Right hindlimb (tissue), 1 donor: ENCODE data around the gene NSG2.
"Not testable (repeated sequence)": the region's sequence is repeated elsewhere in the genome, so short reads cannot be mapped to it uniquely, and the experiment has no call there.

Experiments
- DNase-seq: peaks from one replicate; pipeline ENCODE4 v3.0.0-alpha.2; 2018

NSG2 gene

GRCh38 chr5:174045470-174046025, at the start of gene NSG2:
TSS of gene NSG2 (plus strand) at chr5:174045706. CDS start at chr5:174046756, 1,050 bp downstream.
- peak; percentile 93 for DNase-seq

GRCh38 chr5:173997331-173997730, 48.2 kb upstream of the NSG2 start:
- no peak for DNase-seq

- DNase-seq: no peak
Measured at GRCh38 chr5:173998531-173998930, 47.0 kb upstream of the NSG2 start.

- DNase-seq: no peak
Measured at GRCh38 chr5:174000076-174000475, 45.4 kb upstream of the NSG2 start.

GRCh38 chr5:174003795-174004194, 41.7 kb upstream of the NSG2 start:
- DNase-seq: no peak

- no peak for DNase-seq
Measured at GRCh38 chr5:174008922-174009321, 36.6 kb upstream of the NSG2 start.

GRCh38 chr5:174010365-174010764, 35.1 kb upstream of the NSG2 start:
- DNase-seq: no peak

- no peak for DNase-seq
Measured at GRCh38 chr5:174011441-174011840, 34.1 kb upstream of the NSG2 start.

- not testable (repeated sequence) for DNase-seq
Measured at GRCh38 chr5:174020069-174020927, 25.2 kb upstream of the NSG2 start.

- no peak for DNase-seq
Measured at GRCh38 chr5:174020928-174021304, 24.6 kb upstream of the NSG2 start.

GRCh38 chr5:174022384-174023095, 23.0 kb upstream of the NSG2 start:
- DNase-seq: no peak

- DNase-seq: no peak
Measured at GRCh38 chr5:174030286-174030685, 15.2 kb upstream of the NSG2 start.

- DNase-seq: no peak
Measured at GRCh38 chr5:174044466-174045254, 846 bp upstream of the NSG2 start.

GRCh38 chr5:174046558-174046957, 1.1 kb downstream of the NSG2 start:
- DNase-seq: no peak

GRCh38 chr5:174047472-174048099, 2.1 kb downstream of the NSG2 start:
- DNase-seq: no peak

- DNase-seq: no peak
Measured at GRCh38 chr5:174052636-174053035, 7.1 kb downstream of the NSG2 start.

- DNase-seq: no peak
Measured at GRCh38 chr5:174053905-174054304, 8.4 kb downstream of the NSG2 start.

- DNase-seq: no peak
Measured at GRCh38 chr5:174056064-174056847, 10.8 kb downstream of the NSG2 start.

GRCh38 chr5:174057206-174057605, 11.7 kb downstream of the NSG2 start:
- DNase-seq: no peak

- no peak for DNase-seq
Measured at GRCh38 chr5:174058433-174059122, 13.1 kb downstream of the NSG2 start.

GRCh38 chr5:174059247-174059646, 13.7 kb downstream of the NSG2 start:
- DNase-seq: no peak
